Measurements from ENCODE around the gene HOXA4. TPM values are rescaled to one million over a fixed set of nuclear protein-coding genes. Genes with fewer than 3 reads are reported as not detected.

The HOXA4 gene
- total RNA-seq, 2 experiments from 2014 or later, result 0.25 TPM; not detected in 1

DNA sequence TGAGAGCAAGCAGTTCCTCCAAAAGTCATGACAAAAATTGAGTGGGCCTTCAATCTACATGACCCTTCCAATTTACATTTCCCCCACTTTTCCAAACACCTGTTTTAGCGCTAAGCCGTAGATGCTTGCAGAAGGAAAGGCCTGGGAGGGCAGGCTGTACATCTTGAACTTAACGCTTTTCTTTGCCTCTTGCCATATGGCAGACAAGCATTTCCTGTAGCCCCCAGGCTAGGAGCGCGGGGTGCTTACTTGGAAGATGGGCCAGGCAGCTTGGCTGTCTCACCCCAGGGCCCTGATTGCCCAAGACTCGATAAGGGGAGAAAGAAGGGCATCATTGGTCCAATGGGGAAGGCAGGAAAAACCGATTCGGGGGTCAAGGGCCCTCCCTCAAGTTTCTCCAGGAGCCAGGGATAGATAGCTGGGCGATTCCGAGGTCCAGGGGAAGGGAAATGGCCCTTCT lies 41.8 kb upstream of the HOXA4 start:
- Mint-ChIP-seq H3K27me3 (peaks cover 72% of the 10 kb centered on the region), H3K4me1 (ENCODE audit: low read depth) (peaks cover 24% of the 10 kb centered on the region), H3K4me3 (no peak overlapping the region), H3K9me3 (no peaks in the 10 kb centered on the region), H3K36me3 (ENCODE audit: low read depth) (no peaks in the 10 kb centered on the region), H3K27ac (no peak overlapping the region)
- ChIA-PET CTCF (interaction anchor here (1.0 to 10.4 kb wide), 7 partner anchors 10 to 24 kb away, joined by 3 to 61 read pairs (median 7); partner anchors contain the start of gene HOXA11), POLR2A (interaction anchor here (0.9 kb wide), 1 partner anchor 15 kb away, joined by 3 read pairs; no protein-coding TSS in a partner anchor)
- ATAC-seq, result no peak
- no peak for DNase-seq
- no peak for TF ChIP-seq CTCF (IDR thresholded peaks at IDR 0.05)
- intact Hi-C loops (cut with micrococcal nuclease), result loop anchor here (5.0 kb wide), 1 partner anchor 70 kb away; the partner anchor contains the start of gene EVX1

GRCh38 chr7:27171637-27172314 lies 41.2 kb upstream of the HOXA4 start:
- POLR2A ChIA-PET, result no interaction called here
- DNase-seq, result no peak
- H3K27ac Mint-ChIP-seq, result no peak overlapping the region

DNA sequence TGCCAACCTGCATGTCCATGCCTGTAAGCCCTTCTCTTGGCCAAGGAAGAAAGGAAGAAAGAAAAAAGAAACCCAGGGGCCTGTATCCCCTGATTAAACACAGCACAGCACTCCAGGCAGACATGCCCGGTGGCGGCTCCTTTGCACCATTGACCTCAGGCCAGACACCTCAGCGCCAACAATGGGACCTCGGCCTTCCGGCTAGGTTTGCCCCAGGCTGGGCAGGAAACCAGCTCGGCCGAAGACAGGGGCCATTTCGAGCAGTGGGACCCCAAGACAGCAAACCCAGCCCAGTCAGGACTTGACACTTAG lies 40.7 kb upstream of the HOXA4 start:
- POLR2A ChIA-PET, result no interaction called here
- DNase-seq (no peak), ATAC-seq (no peak)
- Mint-ChIP-seq H3K27me3 (peaks cover 74% of the 10 kb centered on the region), H3K9me3 (no peaks in the 10 kb centered on the region), H3K36me3 (ENCODE audit: low read depth) (no peaks in the 10 kb centered on the region), H3K4me3 (no peak overlapping the region), H3K4me1 (ENCODE audit: low read depth) (peaks cover 30% of the 10 kb centered on the region), H3K27ac (no peak overlapping the region)
- CTCF ChIA-PET, result interaction anchor here (0.9 to 10.4 kb wide), 7 partner anchors 9 to 490 kb away, joined by 3 to 61 read pairs (median 5); no protein-coding TSS in a partner anchor
- intact Hi-C loops (cut with micrococcal nuclease), result loop anchor here (5.0 kb wide), 1 partner anchor 71 kb away; the partner anchor contains the start of gene EVX1
- TF ChIP-seq CTCF (IDR thresholded peaks at IDR 0.05), result no peak

More at GRCh38 chr7:27171637-27172314, 41.2 kb upstream of the HOXA4 start:
- intact Hi-C loops (cut with micrococcal nuclease), result loop anchor here (5.0 kb wide), 1 partner anchor 71 kb away; the partner anchor contains the start of gene EVX1
- CTCF ChIA-PET, result interaction anchor here (1.0 to 10.4 kb wide), 9 partner anchors 9 to 24 kb away, joined by 3 to 61 read pairs (median 5); partner anchors contain the start of gene HOXA11
- no peak overlapping the region for H3K4me3 Mint-ChIP-seq
- no peaks in the 10 kb centered on the region for H3K9me3 Mint-ChIP-seq
- ATAC-seq, result no peak
- peaks cover 30% of the 10 kb centered on the region for H3K4me1 Mint-ChIP-seq (ENCODE audit: low read depth)
- TF ChIP-seq CTCF (IDR thresholded peaks at IDR 0.05), result no peak
- H3K27me3 Mint-ChIP-seq, result peaks cover 73% of the 10 kb centered on the region
- no peaks in the 10 kb centered on the region for H3K36me3 Mint-ChIP-seq (ENCODE audit: low read depth)

DNA sequence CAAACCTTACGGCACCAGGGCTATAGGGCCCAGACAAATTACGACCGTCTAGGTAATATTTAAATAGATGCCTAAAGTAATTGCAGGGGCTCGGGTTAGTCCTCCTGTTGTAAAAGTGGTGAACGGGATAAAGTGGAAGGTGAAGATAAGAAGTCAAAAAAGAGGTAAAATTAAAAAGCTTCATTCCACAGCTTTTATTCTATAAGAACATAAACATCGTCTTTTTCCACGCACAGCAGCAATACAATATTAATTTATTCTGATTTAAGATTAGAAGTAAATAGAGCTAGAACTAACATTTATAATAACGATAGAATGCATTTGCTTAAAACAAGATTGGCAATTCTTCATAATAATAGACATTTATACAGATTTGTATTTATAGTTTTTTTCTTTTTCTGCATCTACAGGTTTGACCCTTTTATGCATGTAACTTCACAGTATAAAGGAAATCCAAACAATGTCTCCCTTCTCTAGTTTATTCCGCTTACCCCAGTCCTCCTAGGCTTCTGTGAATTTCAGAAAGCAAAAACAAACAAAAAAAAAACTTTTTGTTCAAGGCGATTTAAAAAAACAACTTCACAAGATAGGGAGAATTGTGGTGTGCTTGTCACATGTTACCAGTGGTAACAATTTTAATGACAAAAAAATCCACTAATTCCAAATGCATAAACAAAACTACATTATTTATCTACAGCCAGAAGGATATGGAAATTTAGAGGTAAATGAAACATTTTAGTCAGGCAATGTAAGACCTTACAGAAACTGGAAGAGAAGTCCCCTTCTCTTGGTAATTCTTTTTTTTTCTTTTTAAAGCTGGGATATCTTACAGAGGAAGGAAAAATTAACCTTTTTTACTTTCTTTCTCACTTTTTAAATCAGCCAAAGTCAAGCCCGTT lies 40.1 kb upstream of the HOXA4 start:
- ATAC-seq (no peak), DNase-seq (no peak)
- Mint-ChIP-seq H3K9me3 (no peaks in the 10 kb centered on the region), H3K27ac (no peak overlapping the region), H3K4me3 (no peak overlapping the region), H3K4me1 (ENCODE audit: low read depth) (peaks cover 34% of the 10 kb centered on the region), H3K36me3 (ENCODE audit: low read depth) (no peaks in the 10 kb centered on the region), H3K27me3 (peaks cover 73% of the 10 kb centered on the region)
- ChIA-PET POLR2A (no interaction called here), CTCF (interaction anchor here (0.9 to 10.4 kb wide), 8 partner anchors 8 to 801 kb away, joined by 3 to 61 read pairs (median 5); no protein-coding TSS in a partner anchor)
- intact Hi-C loops (cut with micrococcal nuclease), result loop anchor here (5.0 kb wide), 1 partner anchor 72 kb away; the partner anchor contains the start of gene EVX1
- no peak for TF ChIP-seq CTCF (IDR thresholded peaks at IDR 0.05)
